K562 (cell line): Measurements from ENCODE around the gene ITGAE. TPM values are rescaled to one million over a fixed set of nuclear protein-coding genes. Genes with fewer than 3 reads are reported as not detected.
A peak's percentile ranks its signal among the peaks of the same experiment; 100 is the strongest.

Source experiments
- ATAC-seq: fragments of 200-7000 bp; cut with Tn5 transposase; 3 replicates; pipeline ENCODE4 v1.9.1; 2020; ENCODE audit warnings: moderate library complexity
- BruUV-seq: library from RNA; stranded (reverse); fragments of 400-500 nt; replicated peaks from 2 replicates; lab custom pipeline; 2021; lab: Mats Ljungman, UMichigan
- CTCF ChIA-PET: fragments of 300-600 bp; formaldehyde crosslinking; extraction: SDS; loops from one replicate; lab custom pipeline; 2021; ENCODE audit warnings: low intra/inter-chr PET ratio; lab: Yijun Ruan, JAX
- POLR2A ChIA-PET: fragments of 300-600, 350-650 bp; sonication (Branson Sonifier 250); formaldehyde crosslinking; extraction: SDS; loops from one replicate; lab custom pipeline; 2021; ENCODE audit warnings: antibody characterized with exemption, inconsistent platforms; lab: Yijun Ruan, JAX
- DNase-seq, 4 experiments: peaks; one replicate each; pipeline versions ENCODE4 v3.0.0 to v3.0.0-alpha.2; 2011 to 2018; ENCODE audit warnings: low spot score in 3 of 4, mixed read lengths in 3 of 4; ENCODE audit errors: extremely low read depth in 1 of 4
- FAIRE-seq: peaks from 2 replicates; lab custom pipeline; 2011; peaks lifted over from hg19 to GRCh38; lab: Jason Lieb, UNC
- H2AFZ ChIP-seq: 2 replicates; pipeline ENCODE4 v1.6.0; 2011; ENCODE audit warnings: low read depth, low read length, control low read depth, inconsistent platforms
- H3K27ac ChIP-seq: fragments of 200-600 bp; 3 replicates; pipeline ENCODE4 v1.8.0; 2011; ENCODE audit warnings: low read depth, mild to moderate bottlenecking, control low read depth, inconsistent platforms, low read length, moderate library complexity, mixed read lengths; ENCODE audit errors: extremely low read depth
- H3K27me3 ChIP-seq, 2 experiments: fragments of 300-600 bp in 1 of 2; 2 replicates in 1 of 2; 3 replicates in 1 of 2; pipeline versions ENCODE4 v1.6.0 to v1.8.0; 2011; ENCODE audit warnings: inconsistent platforms in 2 of 2, low read length in 2 of 2, mild to moderate bottlenecking in 1 of 2, mixed read lengths in 1 of 2, moderate library complexity in 1 of 2; ENCODE audit not compliant: control insufficient read depth in 2 of 2, insufficient read depth in 2 of 2
- H3K36me3 ChIP-seq: fragments of 300-600 bp; 3 replicates; pipeline ENCODE4 v1.8.0; 2011; ENCODE audit warnings: mild to moderate bottlenecking, low read length, inconsistent platforms; ENCODE audit not compliant: control insufficient read depth, insufficient read depth
- H3K4me1 ChIP-seq, 2 experiments: fragments of 200-600 bp in 1 of 2; replicated peaks in 1 of 2; 2 replicates in 1 of 2; 3 replicates in 1 of 2; pipeline versions ENCODE4 v1.5.1 to v1.8.0; 2011; ENCODE audit warnings: inconsistent platforms in 2 of 2, low read length in 2 of 2, mild to moderate bottlenecking in 1 of 2, mixed read lengths in 1 of 2, moderate library complexity in 1 of 2; ENCODE audit not compliant: control insufficient read depth in 2 of 2, insufficient read depth in 2 of 2
- H3K4me2 ChIP-seq: 2 replicates; pipeline ENCODE4 v1.6.1; 2011; ENCODE audit warnings: low read length, control low read depth, inconsistent platforms, mixed read lengths; ENCODE audit not compliant: insufficient read depth
- H3K4me3 ChIP-seq: fragments of 200-600 bp; sonication (generic), shearing (Covaris generic); 2 replicates; pipeline ENCODE4 v1.5.1; 2016; ENCODE audit warnings: control low read depth, inconsistent platforms
- H3K79me2 ChIP-seq: fragments of 200-600 bp; 3 replicates; pipeline ENCODE4 v1.8.0; 2011; ENCODE audit warnings: low read length, inconsistent platforms; ENCODE audit not compliant: control insufficient read depth, insufficient read depth
- H3K9ac ChIP-seq, 2 experiments: 2 replicates each; pipeline versions ENCODE4 v1.6.0 to v1.6.1; 2011; ENCODE audit warnings: low read depth in 2 of 2, low read length in 2 of 2, control low read depth in 1 of 2, inconsistent platforms in 1 of 2, mild to moderate bottlenecking in 1 of 2, mixed read lengths in 1 of 2; ENCODE audit not compliant: insufficient read depth in 1 of 2
- H3K9me1 ChIP-seq: one replicate; pipeline ENCODE4 v1.6.0; 2011; ENCODE audit warnings: inconsistent platforms, mild to moderate bottlenecking, low read length, moderate library complexity; ENCODE audit not compliant: control insufficient read depth, insufficient read depth
- H3K9me3 ChIP-seq: replicated peaks from 2 replicates; pipeline ENCODE4 v1.5.1; 2011; ENCODE audit warnings: low read depth, low read length, inconsistent platforms; ENCODE audit not compliant: control insufficient read depth, insufficient read depth
- H4K20me1 ChIP-seq: replicated peaks from 2 replicates; pipeline ENCODE4 v1.6.1; 2011; ENCODE audit warnings: low read length, inconsistent platforms, mixed read lengths; ENCODE audit not compliant: control insufficient read depth, insufficient read depth
- BHLHE40 ChIP-seq: IDR thresholded peaks from 2 replicates; pipeline ENCODE4 v1.6.1; 2011; ENCODE audit warnings: low read length, improper control_type of control experiment
- HDAC1 ChIP-seq, 2 experiments: fragments of 450-650 bp; IDR thresholded peaks; 2 replicates each; pipeline ENCODE4 v1.6.1; 2016 to 2017; ENCODE audit warnings: inconsistent platforms in 1 of 2, mild to moderate bottlenecking in 1 of 2, moderate library complexity in 1 of 2
- HDAC3 ChIP-seq: fragments of 450-650 bp; IDR thresholded peaks from 2 replicates; pipeline ENCODE4 v1.6.1; 2018; ENCODE audit warnings: borderline replicate concordance, mild to moderate bottlenecking, moderate library complexity; ENCODE audit not compliant: partially characterized antibody
- KAT2B ChIP-seq: IDR thresholded peaks from one replicate; pipeline ENCODE4 v1.6.1; 2012; ENCODE audit warnings: low read depth, mild to moderate bottlenecking, control low read depth, inconsistent platforms, low read length, moderate library complexity
- KLF1 ChIP-seq: fragments of 450-650 bp; IDR thresholded peaks from 2 replicates; pipeline ENCODE4 v1.6.1; 2016; ENCODE audit warnings: missing genetic modification characterization, missing compliant biosample characterization
- MBD2 ChIP-seq: sonication (generic); IDR thresholded peaks from 2 replicates; pipeline ENCODE4 v1.6.1; 2016; ENCODE audit warnings: low read depth, borderline replicate concordance
- NR2C2 ChIP-seq, 2 experiments: fragments of 200-800 bp in 1 of 2; sonication (Bioruptor generic) in 1 of 2; sonication (generic) in 1 of 2; formaldehyde crosslinking in 1 of 2; IDR thresholded peaks; 2 replicates each; pipeline versions ENCODE4 v1.6.1 to v1.8.0; 2016 to 2022; ENCODE audit warnings: mild to moderate bottlenecking in 1 of 2, missing compliant biosample characterization in 1 of 2, missing genetic modification characterization in 1 of 2, missing genetic modification reagents in 1 of 2
- PHB2 ChIP-seq: fragments of 450-650 bp; IDR thresholded peaks from 2 replicates; pipeline ENCODE4 v1.6.1; 2017; ENCODE audit warnings: low read depth
- SIN3A ChIP-seq, 2 experiments: fragments of 150-350 bp in 1 of 2; IDR thresholded peaks; 2 replicates each; pipeline ENCODE4 v1.6.1; 2011 to 2016; ENCODE audit warnings: borderline replicate concordance in 2 of 2, low read depth in 2 of 2, low read length in 2 of 2, mild to moderate bottlenecking in 2 of 2, moderate library complexity in 2 of 2; ENCODE audit not compliant: control insufficient read depth in 1 of 2
- SIN3B ChIP-seq: fragments of 450-650 bp; IDR thresholded peaks from 2 replicates; pipeline ENCODE4 v1.6.1; 2017; ENCODE audit warnings: low read depth, mild to moderate bottlenecking, moderate library complexity
- SP2 ChIP-seq: IDR thresholded peaks from 2 replicates; pipeline ENCODE4 v1.6.1; 2011; ENCODE audit warnings: mild to moderate bottlenecking, low read depth, low read length, moderate library complexity; ENCODE audit not compliant: poor library complexity, severe bottlenecking; ENCODE audit errors: extremely low read depth
- SRSF9 ChIP-seq: fragments of 200-400 bp; formaldehyde crosslinking; IDR thresholded peaks from 2 replicates; pipeline ENCODE4 v1.6.1; 2017; ENCODE audit warnings: low read depth, low read length, borderline replicate concordance
- ZBED1 ChIP-seq: IDR thresholded peaks from 2 replicates; pipeline ENCODE4 v1.6.1; 2014
- ZNF146 ChIP-seq: IDR thresholded peaks from one replicate; pipeline ENCODE4 v1.6.1; 2018; ENCODE audit warnings: missing compliant biosample characterization; ENCODE audit not compliant: unreplicated experiment
- ZNF444 ChIP-seq: fragments of 250-450 bp; sonication (Bioruptor Pico); IDR thresholded peaks from 2 replicates; pipeline ENCODE4 v1.4.0; 2020; ENCODE audit warnings: mild to moderate bottlenecking, moderate library complexity
- ZZZ3 ChIP-seq: fragments of 450-650 bp; IDR thresholded peaks from 2 replicates; pipeline ENCODE4 v1.6.1; 2016; ENCODE audit warnings: antibody characterized with exemption, mild to moderate bottlenecking, moderate library complexity
- WGBS: fragments of 100-300 bp; shearing (Covaris generic); methylation state at CpG from one replicate; pipeline ENCODE4 v1.1.6; 2016; ENCODE audit warnings: low coverage, mixed read lengths; ENCODE audit not compliant: insufficient coverage; ENCODE audit errors: missing lambda C conversion rate; 5-methylcytosine and 5-hydroxymethylcytosine counted together
- in situ Hi-C: fragments of 300-500 bp; cut with MboI; formaldehyde crosslinking; loops from 4 replicates; pipeline ENCODE4 v1.15.0; 2018; ENCODE audit warnings: inconsistent platforms, mixed read lengths
- intact Hi-C: fragments of 100-400 bp; cut with micrococcal nuclease; formaldehyde crosslinking; loops from 2 replicates; pipeline ENCODE4 v1.14.2; 2022
- polyA plus RNA-seq, 8 experiments: library from polyadenylated mRNA; depleted of rRNA in 4 of 8; stranded (reverse) in 5 of 8; unstranded in 3 of 8; fragments of >200 nt; fragmentation: Nextera tagmentation in 2 of 8; fragmentation: Illumina TruSeq in 1 of 8; extraction: Ambion mirVana in 2 of 8; extraction: Trizol in 1 of 8; gene quantifications; 2 replicates each; pipeline versions ENCODE4 v1.2.1 to v1.2.3, GENCODE V29; 2011 to 2014; ENCODE audit warnings: inconsistent platforms in 1 of 8, missing spikeins in 1 of 8
- total RNA-seq, 7 experiments: library from RNA; depleted of rRNA in 6 of 7; stranded (reverse); fragments of >200 nt in 6 of 7; fragmentation: Illumina TruSeq in 2 of 7; extraction: Trizol in 2 of 7; gene quantifications; 2 replicates each; pipeline versions ENCODE4 v1.2.1 to v1.2.3, GENCODE V29; 2011 to 2021; ENCODE audit warnings: low replicate concordance in 1 of 7
- TF ChIP-seq, protein P1 (sequence below): sonication (generic); formaldehyde crosslinking; IDR thresholded peaks from 2 replicates; pipeline ENCODE4 v1.8.0; 2022; ENCODE audit warnings: missing genetic modification reagents, mild to moderate bottlenecking, moderate library complexity, borderline replicate concordance
- TF ChIP-seq, protein P2 (sequence below): fragments of 200-800 bp; sonication (Bioruptor generic); IDR thresholded peaks from 2 replicates; pipeline ENCODE4 v1.6.1; 2017; ENCODE audit warnings: missing genetic modification characterization, missing compliant biosample characterization

ITGAE gene
- total and polyA plus RNA-seq, 9 of the 15 experiments (the other 6 are each of a cell fraction or from before 2014, with no cell fraction given) = 14.8 to 160 (median 27.0) TPM

DNA sequence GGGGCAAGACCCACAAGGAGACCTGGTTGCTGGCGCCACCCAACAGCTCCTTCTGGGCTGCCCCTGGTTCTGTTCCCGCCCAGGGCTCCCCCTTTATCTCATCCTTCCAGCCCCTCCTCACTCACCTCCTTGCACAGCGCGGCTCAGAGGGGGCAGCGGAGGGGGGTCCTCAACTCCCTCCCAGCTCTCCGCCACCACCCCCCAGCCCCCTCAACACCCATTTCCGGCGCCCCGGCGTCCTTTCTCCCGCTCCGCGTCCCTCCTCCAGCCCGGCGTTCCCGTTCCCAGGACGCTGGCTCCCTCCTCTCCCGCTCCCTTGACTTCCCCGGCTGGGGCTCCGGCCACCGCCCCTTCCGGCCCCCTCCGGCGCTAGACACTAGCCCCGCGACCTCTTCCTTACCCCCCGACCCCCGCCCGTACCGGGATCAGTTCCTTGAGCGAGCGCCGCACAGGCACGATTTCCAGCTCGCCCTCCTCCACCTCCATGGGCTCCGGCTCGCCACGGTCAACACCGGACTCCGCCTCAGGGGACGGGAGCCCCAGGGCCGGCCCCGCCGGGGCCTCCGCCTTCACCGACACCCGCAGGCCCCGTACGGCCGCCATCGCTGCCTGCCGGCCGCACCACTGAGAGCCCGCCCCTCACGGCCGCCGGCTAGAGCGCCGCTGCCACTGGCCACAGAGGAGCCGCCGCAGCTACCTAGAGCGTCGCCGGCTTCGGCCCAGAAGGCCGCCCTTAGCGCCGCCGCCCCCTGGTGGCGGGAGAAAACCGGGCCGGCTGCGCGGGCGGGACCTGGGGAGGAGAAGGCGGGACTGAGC, 44.8 kb upstream of the ITGAE start, which contains the start of gene NCBP3:
Gene NCBP3, minus strand, starts transcription at position 626 of the 816 bp plus-strand sequence. Its CDS starts 23 bp downstream, at position 603.
- H2AFZ ChIP-seq = peak within 1 kb of the TSS; percentile 91
- no peaks in the 10 kb centered on the region for H4K20me1 ChIP-seq
- peak; percentile 97 for ATAC-seq
- no peaks in the 10 kb centered on the region for H3K9me3 ChIP-seq
- BruUV-seq = no TSS peak
- H3K36me3 ChIP-seq = peaks cover 35% of the 10 kb centered on the region
- H3K4me3 ChIP-seq = peak within 1 kb of the TSS; percentile 99
- no peaks in the 10 kb centered on the region for H3K9me1 ChIP-seq
- intact Hi-C loops (loop anchor here (10.0 kb wide), 3 partner anchors 59 to 229 kb away; no protein-coding TSS in a partner anchor), in situ Hi-C loops (no loop called here)
- H3K27ac ChIP-seq = peak within 1 kb of the TSS; percentile 83
- 1% methylated on average over 19 of the region's 76 CpGs for WGBS
- H3K4me1 ChIP-seq = peaks cover 2 to 8% of the 10 kb centered on the region in 2 experiments; a peak in 4 of 5 replicates
- peak; percentile 79 for FAIRE-seq
- 0 out of 5 replicates have a peak, but pooled peaks cover 0 to 2% of the 10 kb centered on the region in 2 experiments for H3K27me3 ChIP-seq
- H3K4me2 ChIP-seq = peak within 1 kb of the TSS; percentile 90
- H3K79me2 ChIP-seq = peaks cover 29% of the 10 kb centered on the region
- ChIA-PET POLR2A (interaction anchor here (0.6 to 0.9 kb wide), 2 partner anchors 9 to 139 kb away, joined by 3 read pairs; no protein-coding TSS in a partner anchor), CTCF (interaction anchor here (0.7 kb wide), 2 partner anchors 59 to 62 kb away, joined by 3 to 4 read pairs; no protein-coding TSS in a partner anchor)
- peak; percentile 90 to 92 (median 92) for DNase-seq
- peak within 1 kb of the TSS; percentile 85 to 96 for H3K9ac ChIP-seq
- no peak for TF ChIP-seq SRSF9
- TF ChIP-seq KAT2B = no peak
- no peak for TF ChIP-seq PHB2
- 0 out of 2 replicates have a peak, but pooled peaks have one; percentile 50 for TF ChIP-seq ZBED1
- TF ChIP-seq SP2 = peak; percentile 100
- TF ChIP-seq KLF1 = no peak
- TF ChIP-seq ZZZ3 = 0 out of 2 replicates have a peak, but pooled peaks have one; percentile 48
- peak; percentile 72 for TF ChIP-seq SIN3B
- TF ChIP-seq HDAC1 (IDR thresholded peaks at IDR 0.05) = peak in 1 of 2 experiments; percentile 31; a peak in 1 of 4 replicates
- TF ChIP-seq, protein P1, sequence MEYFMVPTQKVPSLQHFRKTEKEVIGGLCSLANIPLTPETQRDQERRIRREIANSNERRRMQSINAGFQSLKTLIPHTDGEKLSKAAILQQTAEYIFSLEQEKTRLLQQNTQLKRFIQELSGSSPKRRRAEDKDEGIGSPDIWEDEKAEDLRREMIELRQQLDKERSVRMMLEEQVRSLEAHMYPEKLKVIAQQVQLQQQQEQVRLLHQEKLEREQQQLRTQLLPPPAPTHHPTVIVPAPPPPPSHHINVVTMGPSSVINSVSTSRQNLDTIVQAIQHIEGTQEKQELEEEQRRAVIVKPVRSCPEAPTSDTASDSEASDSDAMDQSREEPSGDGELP (CRISPR knock-in tag) = peak; percentile 91
- TF ChIP-seq BHLHE40 = 0 out of 2 replicates have a peak, but pooled peaks have one; percentile 18
- peak; percentile 60 to 65; a peak in 2 of 4 replicates for TF ChIP-seq SIN3A (IDR thresholded peaks at IDR 0.05; ENCODE audit: borderline replicate concordance in 2 of 2, control insufficient read depth in 1 of 2, low read depth in 2 of 2, low read length in 2 of 2)
- TF ChIP-seq ZNF444 = no peak
- 0 out of 2 replicates have a peak, but pooled peaks have one; percentile 24 for TF ChIP-seq MBD2
- TF ChIP-seq, protein P2, sequence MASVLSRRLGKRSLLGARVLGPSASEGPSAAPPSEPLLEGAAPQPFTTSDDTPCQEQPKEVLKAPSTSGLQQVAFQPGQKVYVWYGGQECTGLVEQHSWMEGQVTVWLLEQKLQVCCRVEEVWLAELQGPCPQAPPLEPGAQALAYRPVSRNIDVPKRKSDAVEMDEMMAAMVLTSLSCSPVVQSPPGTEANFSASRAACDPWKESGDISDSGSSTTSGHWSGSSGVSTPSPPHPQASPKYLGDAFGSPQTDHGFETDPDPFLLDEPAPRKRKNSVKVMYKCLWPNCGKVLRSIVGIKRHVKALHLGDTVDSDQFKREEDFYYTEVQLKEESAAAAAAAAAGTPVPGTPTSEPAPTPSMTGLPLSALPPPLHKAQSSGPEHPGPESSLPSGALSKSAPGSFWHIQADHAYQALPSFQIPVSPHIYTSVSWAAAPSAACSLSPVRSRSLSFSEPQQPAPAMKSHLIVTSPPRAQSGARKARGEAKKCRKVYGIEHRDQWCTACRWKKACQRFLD (CRISPR knock-in tag) = peak; percentile 46; the same call in 1 of the 2 replicates
- TF ChIP-seq NR2C2 (CRISPR knock-in tag; IDR thresholded peaks at IDR 0.05) = no peak
- TF ChIP-seq NR2C2 (tag; IDR thresholded peaks at IDR 0.05) = peak; percentile 85
- TF ChIP-seq HDAC3 = no peak
- TF ChIP-seq ZNF146 (CRISPR knock-in tag) = no peak
